CD4-positive, CD25-positive, alpha-beta regulatory T cell (primary cell): ENCODE data around the gene NSRP1. TPM values are rescaled to one million over a fixed set of nuclear protein-coding genes. Genes with fewer than 3 reads are reported as not detected.
A peak's percentile ranks its signal among the peaks of the same experiment; 100 is the strongest.
"Not testable (repeated sequence)": the region's sequence is repeated elsewhere in the genome, so short reads cannot be mapped to it uniquely, and the experiment has no call there.

Experiments
- ATAC-seq, 2 donors: fragments of 150-1000 bp; cut with Tn5 transposase; one replicate each; pipeline ENCODE4 v1.10.0; 2021; ENCODE audit warnings: low read depth in 2 of 2, moderate number of reproducible peaks in 2 of 2, moderate library complexity in 1 of 2
- DNase-seq, 3 donors: peaks; one replicate each; pipeline versions ENCODE4 v3.0.0 to v3.0.0-alpha.2; 2012 to 2022; ENCODE audit warnings: mixed read lengths in 1 of 3
- H3K27ac ChIP-seq: one replicate; pipeline ENCODE4 v1.7.0; 2013; ENCODE audit warnings: mild to moderate bottlenecking, low read length; ENCODE audit not compliant: insufficient read depth, poor library complexity, severe bottlenecking
- H3K27me3 ChIP-seq: one replicate; pipeline ENCODE4 v1.7.0; 2013; ENCODE audit warnings: low read length; ENCODE audit not compliant: control insufficient read depth, insufficient read depth
- H3K36me3 ChIP-seq: one replicate; pipeline ENCODE4 v1.7.0; 2013; ENCODE audit warnings: mild to moderate bottlenecking, low read length, moderate library complexity; ENCODE audit not compliant: control insufficient read depth, insufficient read depth
- H3K4me1 ChIP-seq: 2 replicates; pipeline ENCODE4 v1.7.0; 2013; ENCODE audit warnings: mild to moderate bottlenecking, low read length; ENCODE audit not compliant: insufficient read depth, control insufficient read depth, poor library complexity, severe bottlenecking
- H3K4me3 ChIP-seq: one replicate; pipeline ENCODE4 v1.7.0; 2013; ENCODE audit warnings: low read depth, mild to moderate bottlenecking, low read length, moderate library complexity
- H3K9me3 ChIP-seq, 2 experiments: 1 replicate in 1 of 2; 2 replicates in 1 of 2; pipeline ENCODE4 v1.7.0; 2013; ENCODE audit warnings: low read length in 2 of 2, mild to moderate bottlenecking in 1 of 2, moderate library complexity in 1 of 2; ENCODE audit not compliant: control insufficient read depth in 2 of 2
- H3K27ac Mint-ChIP-seq, 3 donors: one replicate each; pipeline ENCODE4 v1.8.0; 2020 to 2022; ENCODE audit warnings: mild to moderate bottlenecking in 3 of 3, mixed read lengths in 3 of 3, moderate library complexity in 2 of 3
- H3K27me3 Mint-ChIP-seq: one replicate; pipeline ENCODE4 v1.8.0; 2022; ENCODE audit warnings: mild to moderate bottlenecking, mixed read lengths
- H3K36me3 Mint-ChIP-seq: one replicate; pipeline ENCODE4 v1.8.0; 2020; ENCODE audit warnings: mixed read lengths
- H3K4me1 Mint-ChIP-seq, 4 donors: one replicate each; pipeline ENCODE4 v1.8.0; 2020 to 2022; ENCODE audit warnings: mixed read lengths in 4 of 4, mild to moderate bottlenecking in 1 of 4
- H3K4me3 Mint-ChIP-seq, 4 donors: one replicate each; pipeline ENCODE4 v1.8.0; 2020 to 2022; ENCODE audit warnings: mild to moderate bottlenecking in 4 of 4, mixed read lengths in 4 of 4, moderate library complexity in 3 of 4
- H3K9me3 Mint-ChIP-seq, 7 donors: one replicate each; pipeline ENCODE4 v1.8.0; 2020 to 2022; ENCODE audit warnings: mixed read lengths in 7 of 7, mild to moderate bottlenecking in 3 of 7, moderate library complexity in 2 of 7
- polyA plus RNA-seq, 4 donors: library from polyadenylated mRNA; unstranded; fragments of 300-500 nt; fragmentation: Illumina TruSeq; gene quantifications; one replicate each; pipeline ENCODE4 v1.2.3, GENCODE V29; 2021
- total RNA-seq: library from RNA; stranded (reverse); gene quantifications from one replicate; pipeline ENCODE4 v1.2.3, GENCODE V29; 2022

NSRP1 gene
- total and polyA plus RNA-seq, 5 donors from 2014 or later = 16.3 to 31.8 (median 26.4) TPM

- Histone ChIP-seq H3K4me3 (no peak overlapping the region), H3K36me3 (peaks cover 20% of the 10 kb centered on the region), H3K4me1 (no peaks in the 10 kb centered on the region), H3K9me3 (no peaks in the 10 kb centered on the region), H3K27me3 (no peaks in the 10 kb centered on the region), H3K27ac (no peak overlapping the region)
- ATAC-seq (no peak), DNase-seq (no peak)
- Mint-ChIP-seq H3K27ac (peak overlapping the region in 2 of 3 donors; percentile 9 to 17), H3K4me3 (no peak overlapping the region), H3K27me3 (no peaks in the 10 kb centered on the region), H3K4me1 (peaks cover 0 to 6% (median 2%) of the 10 kb centered on the region in 4 donors), H3K36me3 (peaks cover 30% of the 10 kb centered on the region), H3K9me3 (peaks cover 0 to 2% (median 0%) of the 10 kb centered on the region in 7 donors)
Measured at GRCh38 chr17:30187573-30187972, 71.0 kb downstream of the NSRP1 start.

- ATAC-seq = no peak
- H3K27ac Mint-ChIP-seq = peak overlapping the region in 2 of 3 donors; percentile 9 to 92
- H3K27me3 Mint-ChIP-seq = peaks cover 4% of the 10 kb centered on the region
Measured at GRCh38 chr17:30188211-30188939, 71.8 kb downstream of the NSRP1 start.

DNA sequence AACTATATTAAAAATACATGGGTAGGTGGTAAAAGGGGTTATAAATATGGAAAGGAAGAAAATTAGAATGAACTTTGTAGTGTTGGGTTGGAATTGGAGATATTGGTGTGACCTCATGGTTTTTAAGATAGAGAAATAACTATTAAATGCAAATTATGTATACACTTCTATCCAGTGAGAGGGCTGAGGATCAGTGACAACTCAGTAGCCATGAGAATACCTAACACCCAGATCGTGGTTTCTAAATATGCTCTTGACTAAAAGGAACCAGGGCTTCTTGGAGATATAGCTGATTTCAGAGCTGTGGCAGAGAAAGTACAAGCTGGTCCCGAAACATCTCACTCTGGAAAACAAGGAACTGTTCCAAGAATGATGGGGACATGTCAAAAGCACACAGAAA is 74.5 kb downstream of the NSRP1 start:
- Histone ChIP-seq H3K27ac (no peak overlapping the region), H3K36me3 (peaks cover 2% of the 10 kb centered on the region), H3K9me3 (no peaks in the 10 kb centered on the region), H3K4me3 (no peak overlapping the region), H3K27me3 (no peaks in the 10 kb centered on the region), H3K4me1 (no peaks in the 10 kb centered on the region)
- no peak for DNase-seq
- Mint-ChIP-seq H3K27me3 (peaks cover 10% of the 10 kb centered on the region), H3K4me1 (no peaks in the 10 kb centered on the region), H3K4me3 (no peak overlapping the region), H3K27ac (no peak overlapping the region), H3K36me3 (peaks cover 5% of the 10 kb centered on the region), H3K9me3 (peaks cover 0 to 2% (median 0%) of the 10 kb centered on the region in 7 donors)
- no peak for ATAC-seq

More at GRCh38 chr17:30188211-30188939, 71.8 kb downstream of the NSRP1 start:
- DNase-seq = no peak
- peaks cover 0 to 6% (median 2%) of the 10 kb centered on the region in 4 donors for H3K4me1 Mint-ChIP-seq
- H3K4me3 ChIP-seq = no peak overlapping the region
- H3K27me3 ChIP-seq = no peaks in the 10 kb centered on the region
- peaks cover 20% of the 10 kb centered on the region for H3K36me3 ChIP-seq
- no peak overlapping the region for H3K4me3 Mint-ChIP-seq
- peaks cover 0 to 2% (median 0%) of the 10 kb centered on the region in 7 donors for H3K9me3 Mint-ChIP-seq
- no peaks in the 10 kb centered on the region for H3K9me3 ChIP-seq
- no peaks in the 10 kb centered on the region for H3K4me1 ChIP-seq
- H3K36me3 Mint-ChIP-seq = peaks cover 24% of the 10 kb centered on the region
- H3K27ac ChIP-seq = no peak overlapping the region

DNA sequence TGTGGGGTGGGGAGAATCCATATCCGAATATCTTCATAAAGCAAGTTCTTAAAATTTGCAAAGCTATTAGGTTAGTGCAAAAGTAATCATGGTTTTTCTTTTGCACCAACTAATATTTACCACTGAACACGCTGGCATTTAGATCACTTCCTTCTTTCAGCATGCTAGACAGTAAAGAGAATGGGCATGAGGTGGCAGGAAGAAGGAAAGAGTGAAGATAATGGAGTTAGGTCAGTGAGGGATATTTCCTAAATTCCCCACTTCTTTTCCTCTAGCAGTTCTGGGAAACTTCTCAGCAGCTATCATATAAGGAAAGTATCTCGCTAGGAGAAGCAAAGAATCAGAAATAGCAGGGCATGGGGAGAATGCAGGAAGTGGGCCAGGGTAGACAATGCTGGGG is 79.9 kb downstream of the NSRP1 start:
- no peaks in the 10 kb centered on the region for H3K9me3 ChIP-seq
- H3K4me3 ChIP-seq = no peak overlapping the region
- Mint-ChIP-seq H3K4me1 (no peaks in the 10 kb centered on the region), H3K9me3 (peaks cover 0 to 2% (median 0%) of the 10 kb centered on the region in 7 donors), H3K27me3 (peaks cover 29% of the 10 kb centered on the region), H3K27ac (no peak overlapping the region), H3K36me3 (no peaks in the 10 kb centered on the region), H3K4me3 (no peak overlapping the region)
- H3K27ac ChIP-seq = no peak overlapping the region
- H3K27me3 ChIP-seq = no peaks in the 10 kb centered on the region
- H3K4me1 ChIP-seq = no peaks in the 10 kb centered on the region
- no peak for ATAC-seq
- no peaks in the 10 kb centered on the region for H3K36me3 ChIP-seq
- DNase-seq = no peak

DNA sequence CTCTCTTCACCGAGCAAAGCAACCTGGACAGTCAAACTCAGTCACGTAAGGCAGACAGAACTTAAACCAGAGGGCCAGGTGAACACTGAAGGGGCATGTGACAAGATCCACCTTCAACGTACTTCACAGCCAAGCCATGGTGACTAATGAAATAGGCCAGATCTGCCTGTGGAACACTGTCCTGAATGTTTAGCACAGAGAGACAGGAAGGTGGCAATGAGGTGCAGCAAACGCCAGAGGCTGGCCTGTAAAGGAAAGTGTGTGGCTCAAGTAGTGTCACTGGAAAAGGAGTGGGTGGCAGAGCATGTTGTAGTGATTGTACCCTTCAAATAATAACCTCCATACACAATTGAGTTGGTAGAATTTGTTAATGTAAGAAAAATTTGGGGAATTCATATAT is 80.8 kb downstream of the NSRP1 start:
- H3K9me3 Mint-ChIP-seq = no peaks in the 10 kb centered on the region
- Histone ChIP-seq H3K36me3 (no peaks in the 10 kb centered on the region), H3K27ac (no peak overlapping the region), H3K4me3 (no peak overlapping the region), H3K4me1 (no peaks in the 10 kb centered on the region), H3K27me3 (no peaks in the 10 kb centered on the region), H3K9me3 (no peaks in the 10 kb centered on the region)
- no peaks in the 10 kb centered on the region for H3K36me3 Mint-ChIP-seq
- no peak overlapping the region for H3K27ac Mint-ChIP-seq
- no peak overlapping the region for H3K4me3 Mint-ChIP-seq
- no peak for ATAC-seq
- DNase-seq = no peak
- peaks cover 29% of the 10 kb centered on the region for H3K27me3 Mint-ChIP-seq
- no peaks in the 10 kb centered on the region for H3K4me1 Mint-ChIP-seq

GRCh38 chr17:30199600-30199999 is 83.0 kb downstream of the NSRP1 start:
- no peaks in the 10 kb centered on the region for H3K4me1 Mint-ChIP-seq
- H3K9me3 Mint-ChIP-seq = no peaks in the 10 kb centered on the region
- Histone ChIP-seq H3K27me3 (peaks cover 4% of the 10 kb centered on the region), H3K27ac (no peak overlapping the region), H3K4me1 (no peaks in the 10 kb centered on the region), H3K36me3 (no peaks in the 10 kb centered on the region), H3K4me3 (no peak overlapping the region), H3K9me3 (no peaks in the 10 kb centered on the region)
- no peak overlapping the region for H3K4me3 Mint-ChIP-seq
- no peak for DNase-seq
- ATAC-seq = no peak
- H3K27me3 Mint-ChIP-seq = peaks cover 24% of the 10 kb centered on the region
- no peak overlapping the region for H3K27ac Mint-ChIP-seq
- no peaks in the 10 kb centered on the region for H3K36me3 Mint-ChIP-seq

GRCh38 chr17:30200106-30200505 is 83.5 kb downstream of the NSRP1 start:
- Histone ChIP-seq H3K27ac (no peak overlapping the region), H3K4me1 (no peaks in the 10 kb centered on the region), H3K27me3 (peaks cover 5% of the 10 kb centered on the region), H3K36me3 (no peaks in the 10 kb centered on the region), H3K9me3 (no peaks in the 10 kb centered on the region), H3K4me3 (no peak overlapping the region)
- H3K9me3 Mint-ChIP-seq = no peaks in the 10 kb centered on the region
- ATAC-seq (no peak), DNase-seq (no peak)
- no peaks in the 10 kb centered on the region for H3K36me3 Mint-ChIP-seq
- H3K4me1 Mint-ChIP-seq = no peaks in the 10 kb centered on the region
- H3K27me3 Mint-ChIP-seq = peaks cover 24% of the 10 kb centered on the region
- H3K4me3 Mint-ChIP-seq = no peak overlapping the region
- H3K27ac Mint-ChIP-seq = no peak overlapping the region

- H3K4me1 Mint-ChIP-seq, H3K27me3 ChIP-seq, ATAC-seq, H3K4me3 Mint-ChIP-seq, H3K4me3 ChIP-seq, H3K27ac ChIP-seq, H3K9me3 Mint-ChIP-seq, DNase-seq, H3K36me3 ChIP-seq, H3K36me3 Mint-ChIP-seq, H3K9me3 ChIP-seq, H3K4me1 ChIP-seq, H3K27ac Mint-ChIP-seq: not testable (repeated sequence)
- peaks cover 24% of the 10 kb centered on the region for H3K27me3 Mint-ChIP-seq
Measured at GRCh38 chr17:30200656-30201055, 84.0 kb downstream of the NSRP1 start.
